Measurements from ENCODE around the gene OTUD7B. TPM values are rescaled to one million over a fixed set of nuclear protein-coding genes. Genes with fewer than 3 reads are reported as not detected.

The OTUD7B gene
- total RNA-seq, 1 donor from 2014 or later, result 7.1 TPM

GRCh38 chr1:149927563-149928400 is 82.7 kb downstream of the OTUD7B start, which contains the start of gene SF3B4:
TSS of gene SF3B4 (minus strand) at chr1:149927803. CDS start at chr1:149927759, 44 bp downstream.
- Histone ChIP-seq H3K36me3 (peaks cover 69% of the 10 kb centered on the region in 2 donors), H3K4me3 (peak within 1 kb of the TSS; percentile 72 to 85)
- TF ChIP-seq CTCF (IDR thresholded peaks at IDR 0.05), result no peak

GRCh38 chr1:149927056-149927562 is 83.4 kb downstream of the OTUD7B start:
- H3K9me3 ChIP-seq, result no peaks in the 10 kb centered on the region
- H3K4me3 ChIP-seq, result peak overlapping the region; percentile 72 to 85
- H3K27me3 ChIP-seq, result no peaks in the 10 kb centered on the region
- intact Hi-C loops (cut with DNase I), result loop anchor here (1.0 kb wide), 3 partner anchors 9 to 28 kb away; partner anchors contain the start of gene BOLA1
- peaks cover 8 to 24% of the 10 kb centered on the region in 2 donors for H3K4me1 ChIP-seq
- TF ChIP-seq CTCF (IDR thresholded peaks at IDR 0.05), result no peak
- DNase-seq (ENCODE audit: low spot score in 2 of 2), result no peak
- H3K27ac ChIP-seq, result peak overlapping the region; percentile 83 to 89
- H3K36me3 ChIP-seq, result peaks cover 71% of the 10 kb centered on the region in 2 donors

More at GRCh38 chr1:149927563-149928400, 82.7 kb downstream of the OTUD7B start, which contains the start of gene SF3B4:
- peaks cover 8 to 24% of the 10 kb centered on the region in 2 donors for H3K4me1 ChIP-seq
- H3K27ac ChIP-seq, result peak within 1 kb of the TSS; percentile 83 to 89
- DNase-seq (ENCODE audit: low spot score in 2 of 2), result peak; percentile 82 to 98
- H3K9me3 ChIP-seq, result no peaks in the 10 kb centered on the region
- H3K27me3 ChIP-seq, result no peaks in the 10 kb centered on the region
- intact Hi-C loops (cut with DNase I), result loop anchor here (1.0 kb wide), 3 partner anchors 9 to 28 kb away; partner anchors contain the start of gene BOLA1

GRCh38 chr1:149926296-149926695 is 84.2 kb downstream of the OTUD7B start:
- Histone ChIP-seq H3K36me3 (peaks cover 63 to 65% of the 10 kb centered on the region in 2 donors), H3K27me3 (no peaks in the 10 kb centered on the region), H3K27ac (no peak overlapping the region), H3K4me1 (peaks cover 8 to 24% of the 10 kb centered on the region in 2 donors), H3K4me3 (peak overlapping the region in 1 of 2 donors; percentile 72), H3K9me3 (no peaks in the 10 kb centered on the region)
- DNase-seq (ENCODE audit: low spot score in 2 of 2), result no peak
- no peak for TF ChIP-seq CTCF (IDR thresholded peaks at IDR 0.05)
- intact Hi-C loops (cut with DNase I), result no loop called here

GRCh38 chr1:149925751-149926150 is 84.8 kb downstream of the OTUD7B start:
- Histone ChIP-seq H3K36me3 (peaks cover 59 to 60% of the 10 kb centered on the region in 2 donors), H3K4me3 (peak overlapping the region in 1 of 2 donors; percentile 72), H3K9me3 (no peaks in the 10 kb centered on the region), H3K4me1 (peaks cover 8 to 24% of the 10 kb centered on the region in 2 donors), H3K27me3 (no peaks in the 10 kb centered on the region), H3K27ac (no peak overlapping the region)
- intact Hi-C loops (cut with DNase I), result no loop called here
- TF ChIP-seq CTCF (IDR thresholded peaks at IDR 0.05), result no peak
- no peak for DNase-seq (ENCODE audit: low spot score in 2 of 2)

- Histone ChIP-seq H3K9me3 (no peaks in the 10 kb centered on the region), H3K4me3 (no peak overlapping the region), H3K27me3 (no peaks in the 10 kb centered on the region), H3K27ac (no peak overlapping the region), H3K36me3 (peaks cover 55 to 56% of the 10 kb centered on the region in 2 donors), H3K4me1 (peaks cover 8 to 24% of the 10 kb centered on the region in 2 donors)
- no peak for DNase-seq (ENCODE audit: low spot score in 2 of 2)
- intact Hi-C loops (cut with DNase I), result no loop called here
- no peak for TF ChIP-seq CTCF (IDR thresholded peaks at IDR 0.05)
Measured at GRCh38 chr1:149925345-149925744, 85.2 kb downstream of the OTUD7B start.
